Heart left ventricle (tissue), 16 donors: ENCODE results near the gene P2RX7. TPM values are rescaled to one million over a fixed set of nuclear protein-coding genes. Genes with fewer than 3 reads are reported as not detected.

ENCODE experiments used
- ATAC-seq, 4 donors: fragments of 200-7000 bp; cut with Tn5 transposase; one replicate each; pipeline ENCODE4 v1.9.1; 2020 to 2022; ENCODE audit warnings: moderate library complexity in 4 of 4, mild to moderate bottlenecking in 3 of 4, moderate number of reproducible peaks in 1 of 4
- DNase-seq, 5 donors: peaks; one replicate each; pipeline ENCODE4 v3.0.0-alpha.2; 2020
- H3K27ac ChIP-seq, 12 donors: fragments of 200-600 bp; sonication (generic) in 4 of 12; one replicate each; pipeline versions ENCODE4 v1.5.0 to v1.8.0; 2016 to 2022; ENCODE audit warnings: mild to moderate bottlenecking in 2 of 12
- H3K27me3 ChIP-seq, 9 donors: fragments of 200-600 bp; sonication (generic) in 2 of 9; one replicate each; pipeline versions ENCODE4 v1.5.1 to v1.8.0; 2016 to 2022; ENCODE audit warnings: mild to moderate bottlenecking in 3 of 9
- H3K36me3 ChIP-seq, 9 donors: fragments of 200-600 bp; sonication (generic) in 2 of 9; one replicate each; pipeline versions ENCODE4 v1.5.0 to v1.8.0; 2018 to 2022; ENCODE audit warnings: mild to moderate bottlenecking in 2 of 9
- H3K4me1 ChIP-seq, 12 donors: fragments of 200-600 bp; sonication (generic) in 4 of 12; one replicate each; pipeline versions ENCODE4 v1.5.0 to v1.8.0; 2016 to 2022; ENCODE audit warnings: mild to moderate bottlenecking in 3 of 12
- H3K4me3 ChIP-seq, 12 donors: fragments of 200-600 bp; sonication (generic) in 4 of 12; one replicate each; pipeline versions ENCODE4 v1.5.0 to v1.8.0; 2017 to 2022; ENCODE audit warnings: mild to moderate bottlenecking in 9 of 12, moderate library complexity in 4 of 12
- H3K9me3 ChIP-seq, 12 donors: fragments of 200-600 bp; sonication (generic) in 4 of 12; one replicate each; pipeline versions ENCODE4 v1.5.0 to v1.8.0; 2016 to 2022; ENCODE audit warnings: mild to moderate bottlenecking in 1 of 12
- POLR2A ChIP-seq, 2 donors: fragments of 450-650 bp; IDR thresholded peaks; one replicate each; pipeline ENCODE4 v1.6.1; 2017; ENCODE audit warnings: antibody characterized with exemption in 2 of 2, mild to moderate bottlenecking in 2 of 2, moderate library complexity in 2 of 2
- WGBS, 4 donors: extraction: QIAGEN DNeasy Blood & Tissue Kit in 2 of 4; methylation state at CpG; one replicate each; pipeline versions ENCODE4 v1.1.5 to v1.1.7; 2013 to 2018; 5-methylcytosine and 5-hydroxymethylcytosine counted together
- intact Hi-C, 10 donors: fragments of 100-400 bp; cut with DNase I; formaldehyde crosslinking; loops; one replicate each; pipeline versions ENCODE4 v1.11.1 to v1.14.2; 2022
- polyA plus RNA-seq, 2 donors: library from polyadenylated mRNA; stranded (reverse); fragments of 200-250 nt; gene quantifications; one replicate each; pipeline ENCODE4 v1.2.3, GENCODE V29; 2013
- total RNA-seq, 9 donors: library from RNA; depleted of rRNA in 2 of 9; stranded (reverse); fragments of >200 nt in 2 of 9; fragmentation: NEBNext Ultra II Directional in 3 of 9; extraction: Animal tissue kit (Norgen Biotek cat#: 25700) in 3 of 9; gene quantifications; one replicate each; pipeline versions ENCODE4 v1.1.0 to v1.2.4, GENCODE V29; 2016 to 2023
- TF ChIP-seq, protein P1 (sequence below), 12 donors: fragments of 200-600 bp; sonication (generic) in 4 of 12; IDR thresholded peaks; one replicate each; pipeline versions ENCODE4 v1.5.0 to v1.8.0; 2018 to 2022; ENCODE audit warnings: antibody characterized with exemption in 12 of 12, mild to moderate bottlenecking in 5 of 12
- donor health status: ischemic (EF 13 %, LVEDD 7.1; RV severe dilation, severe dysfunction).
- donor health status: healthy with polysubstance abuse.
- donor health status: DM: no; HTN: yes; CAD: no.
- donor health status: DM: no; HTN: no; CAD: no.
- donor health status: ischemic (EF 25% LVEDD 6.9; RV normal size, moderate dysfunction).
- donor health status: ischemic (EF 25% LVEDD 5.7; RV mildly dilated, moderate dysfunction).
- donor health status: healthy.
- donor health status: DM: yes; HTN: yes; CAD: no.
- donor health status: ischemic (EF 35%, LVEDD 5.7; RV mildly dilated, moderate dysfunction).
- donor health status: nonischemic (EF 11% LVEDD 7.7; RV severe dilation, severe dysfunction).
- donor health status: DM: yes; HTN: yes; CAD: no.
- donor health status: PGD.
- donor health status: ischemic (EF 29% LVEDD 5.4; RV normal size, mild dysfunction).
- donor health status: nonischemic (EF 23%, LVEDD 6.1; RV moderate dilation, normal function).

The P2RX7 gene
- total and polyA plus RNA-seq, 11 donors: 0.39 to 12.0 (median 1.8) TPM

DNA sequence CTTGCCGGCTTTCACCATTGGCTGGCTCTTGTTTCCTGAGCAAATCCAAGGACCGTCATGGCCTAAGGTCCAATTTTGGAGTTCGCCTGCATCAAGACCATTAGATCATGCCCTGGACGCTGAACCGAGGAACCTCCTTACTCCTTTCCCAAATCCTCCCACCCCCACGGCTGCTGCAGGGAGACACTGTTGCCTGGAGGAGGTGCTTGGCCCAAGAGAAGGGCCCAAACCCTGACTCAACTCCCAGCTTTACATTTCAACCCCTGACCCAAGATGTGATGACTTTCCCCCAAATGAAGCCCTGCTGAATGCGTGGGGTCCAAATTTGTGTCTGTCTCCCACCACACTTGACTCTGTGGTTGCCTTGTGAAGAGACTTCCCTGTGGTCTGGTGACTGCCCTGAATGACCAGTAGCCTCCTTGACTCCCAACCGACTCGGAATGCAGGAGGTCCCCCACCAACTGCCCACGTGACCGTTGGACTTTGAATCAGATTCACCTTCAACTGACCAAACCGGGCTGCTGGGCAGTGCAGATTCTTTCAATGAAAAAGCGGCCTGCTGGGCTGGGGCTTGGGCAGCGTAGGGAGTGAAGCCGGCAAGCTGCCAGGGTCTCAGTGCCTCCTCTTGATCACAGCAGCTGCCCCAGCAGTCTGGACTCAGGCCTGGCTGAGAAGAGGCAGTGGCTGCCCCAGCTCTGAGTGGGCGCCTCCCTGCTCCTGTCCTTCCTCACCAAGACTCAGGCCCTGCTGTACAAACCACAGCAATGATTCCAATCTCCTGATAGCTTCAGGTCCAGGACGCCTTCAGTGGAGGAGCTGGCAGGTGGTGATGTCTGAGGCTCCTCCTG lies 46.9 kb upstream of the P2RX7 start:
- H3K9me3 ChIP-seq: no peaks in the 10 kb centered on the region
- WGBS, 4 donors: 93 to 97% (median 95%) methylated on average over 17 of the region's 17 CpGs
- H3K27ac ChIP-seq: no peak overlapping the region
- DNase-seq: no peak
- TF ChIP-seq, protein P1, sequence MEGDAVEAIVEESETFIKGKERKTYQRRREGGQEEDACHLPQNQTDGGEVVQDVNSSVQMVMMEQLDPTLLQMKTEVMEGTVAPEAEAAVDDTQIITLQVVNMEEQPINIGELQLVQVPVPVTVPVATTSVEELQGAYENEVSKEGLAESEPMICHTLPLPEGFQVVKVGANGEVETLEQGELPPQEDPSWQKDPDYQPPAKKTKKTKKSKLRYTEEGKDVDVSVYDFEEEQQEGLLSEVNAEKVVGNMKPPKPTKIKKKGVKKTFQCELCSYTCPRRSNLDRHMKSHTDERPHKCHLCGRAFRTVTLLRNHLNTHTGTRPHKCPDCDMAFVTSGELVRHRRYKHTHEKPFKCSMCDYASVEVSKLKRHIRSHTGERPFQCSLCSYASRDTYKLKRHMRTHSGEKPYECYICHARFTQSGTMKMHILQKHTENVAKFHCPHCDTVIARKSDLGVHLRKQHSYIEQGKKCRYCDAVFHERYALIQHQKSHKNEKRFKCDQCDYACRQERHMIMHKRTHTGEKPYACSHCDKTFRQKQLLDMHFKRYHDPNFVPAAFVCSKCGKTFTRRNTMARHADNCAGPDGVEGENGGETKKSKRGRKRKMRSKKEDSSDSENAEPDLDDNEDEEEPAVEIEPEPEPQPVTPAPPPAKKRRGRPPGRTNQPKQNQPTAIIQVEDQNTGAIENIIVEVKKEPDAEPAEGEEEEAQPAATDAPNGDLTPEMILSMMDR (IDR thresholded peaks at IDR 0.05): no peak
- TF ChIP-seq POLR2A (IDR thresholded peaks at IDR 0.05): no peak
- no peaks in the 10 kb centered on the region for H3K36me3 ChIP-seq
- H3K4me1 ChIP-seq: peaks cover 0 to 17% (median 4%) of the 10 kb centered on the region in 12 donors
- intact Hi-C loops: loop anchor here in 1 of 10 donors (10.0 kb wide), 1 partner anchor 491 kb away; no protein-coding TSS in a partner anchor
- no peaks in the 10 kb centered on the region for H3K27me3 ChIP-seq
- ATAC-seq: peak in 1 of 4 donors; percentile 15
- H3K4me3 ChIP-seq: no peak overlapping the region

- DNase-seq: no peak
- TF ChIP-seq POLR2A (IDR thresholded peaks at IDR 0.05): no peak
- TF ChIP-seq, protein P1 (IDR thresholded peaks at IDR 0.05): no peak
- WGBS, 4 donors: 76 to 94% (median 82%) methylated on average over 8 of the region's 8 CpGs
- Histone ChIP-seq H3K27ac (no peak overlapping the region), H3K36me3 (no peaks in the 10 kb centered on the region), H3K4me3 (no peak overlapping the region), H3K27me3 (no peaks in the 10 kb centered on the region), H3K4me1 (peaks cover 0 to 17% (median 4%) of the 10 kb centered on the region in 12 donors), H3K9me3 (no peaks in the 10 kb centered on the region)
- ATAC-seq: no peak
- intact Hi-C loops: loop anchor here in 1 of 10 donors (10.0 kb wide), 1 partner anchor 492 kb away; no protein-coding TSS in a partner anchor
These were observed 45.8 kb upstream of the P2RX7 start for GRCh38 chr12:121086781-121087295.

GRCh38 chr12:121087467-121088194 lies 45.0 kb upstream of the P2RX7 start:
- 45 to 55% (median 51%) methylated on average over 10 to 11 of the region's 11 CpGs for WGBS, 4 donors
- peaks cover 0 to 21% (median 4%) of the 10 kb centered on the region in 12 donors for H3K4me1 ChIP-seq
- TF ChIP-seq, protein P1 (IDR thresholded peaks at IDR 0.05): no peak
- TF ChIP-seq POLR2A (IDR thresholded peaks at IDR 0.05): no peak
- no peaks in the 10 kb centered on the region for H3K27me3 ChIP-seq
- H3K9me3 ChIP-seq: no peaks in the 10 kb centered on the region
- peak overlapping the region in 1 of 12 donors; percentile 2 for H3K27ac ChIP-seq
- ATAC-seq (peak in 1 of 4 donors; percentile 56), DNase-seq (no peak)
- H3K36me3 ChIP-seq: no peaks in the 10 kb centered on the region
- intact Hi-C loops: loop anchor here in 1 of 10 donors (10.0 kb wide), 1 partner anchor 493 kb away; no protein-coding TSS in a partner anchor
- H3K4me3 ChIP-seq: no peak overlapping the region
